HG02943 (cell line): ENCODE data around the gene ZNF765.
"Not testable (repeated sequence)": the region's sequence is repeated elsewhere in the genome, so short reads cannot be mapped to it uniquely, and the experiment has no call there.

Experiments used
- ATAC-seq: cut with Tn5 transposase; IDR thresholded peaks from one replicate; pipeline ENCODE4 v1.9.1; 2021; ENCODE audit warnings: mild to moderate bottlenecking, low read depth, moderate library complexity; ENCODE audit not compliant: unreplicated experiment

ZNF765 gene

GRCh38 chr19:53420520-53421315 lies 25.8 kb downstream of the ZNF765 start:
- ATAC-seq: not testable (repeated sequence)

- no peak for ATAC-seq
These were observed 27.6 kb downstream of the ZNF765 start for GRCh38 chr19:53422551-53422950.

- not testable (repeated sequence) for ATAC-seq
These were observed 28.1 kb downstream of the ZNF765 start for GRCh38 chr19:53423074-53423473.

GRCh38 chr19:53423680-53424079 lies 28.7 kb downstream of the ZNF765 start:
- ATAC-seq: not testable (repeated sequence)

GRCh38 chr19:53424968-53425597 lies 30.1 kb downstream of the ZNF765 start:
- ATAC-seq: no peak

GRCh38 chr19:53431399-53432087 lies 36.6 kb downstream of the ZNF765 start, which contains the start of gene ZNF761:
TSS of gene ZNF761 (plus strand) at chr19:53431984. CDS start at chr19:53447269, 15,285 bp downstream.
- peak; percentile 91 for ATAC-seq

GRCh38 chr19:53432088-53432661 lies 37.2 kb downstream of the ZNF765 start:
- ATAC-seq: peak; percentile 40

- not testable (repeated sequence) for ATAC-seq
These were observed 48.9 kb downstream of the ZNF765 start for GRCh38 chr19:53443809-53444208.

- ATAC-seq: not testable (repeated sequence)
These were observed 52.2 kb downstream of the ZNF765 start for GRCh38 chr19:53447196-53447595.

GRCh38 chr19:53455828-53456227 lies 60.9 kb downstream of the ZNF765 start:
- no peak for ATAC-seq

GRCh38 chr19:53460131-53460721 lies 65.3 kb downstream of the ZNF765 start:
- not testable (repeated sequence) for ATAC-seq

- ATAC-seq: no peak
These were observed 66.9 kb downstream of the ZNF765 start for GRCh38 chr19:53461866-53462265.

- no peak for ATAC-seq
These were observed 67.9 kb downstream of the ZNF765 start for GRCh38 chr19:53462861-53463260.

GRCh38 chr19:53463263-53463662 lies 68.3 kb downstream of the ZNF765 start:
- no peak for ATAC-seq

GRCh38 chr19:53466726-53467484 lies 72.0 kb downstream of the ZNF765 start:
- peak; percentile 27 for ATAC-seq

GRCh38 chr19:53467485-53468262 lies 72.7 kb downstream of the ZNF765 start, which contains the start of gene ZNF813:
TSS of gene ZNF813 (plus strand) at chr19:53467733. CDS start at chr19:53483823, 16,090 bp downstream.
- peak; percentile 59 for ATAC-seq

GRCh38 chr19:53468628-53469027 lies 73.7 kb downstream of the ZNF765 start:
- not testable (repeated sequence) for ATAC-seq

GRCh38 chr19:53471916-53472315 lies 77.0 kb downstream of the ZNF765 start:
- ATAC-seq: no peak

- ATAC-seq: not testable (repeated sequence)
These were observed 79.9 kb downstream of the ZNF765 start for GRCh38 chr19:53474832-53475231.
